WI38 (cell line): Measurements from ENCODE around the gene TP53I13.
A peak's percentile ranks its signal among the peaks of the same experiment; 100 is the strongest.

Experiments
- H3K4me3 ChIP-seq: 2 replicates; pipeline ENCODE4 v1.5.1; 2011; ENCODE audit warnings: low read depth, mild to moderate bottlenecking, control low read depth, low read length
- CTCF ChIP-seq: IDR thresholded peaks from 2 replicates; pipeline ENCODE4 v1.5.1; 2012; ENCODE audit warnings: low read depth, mild to moderate bottlenecking, control low read depth, low read length

TP53I13 gene

GRCh38 chr17:29588562-29589411 lies 20.3 kb downstream of the TP53I13 start:
- no peak for TF ChIP-seq CTCF
- peak overlapping the region; percentile 84 for H3K4me3 ChIP-seq

GRCh38 chr17:29589524-29590410 lies 21.3 kb downstream of the TP53I13 start, which contains the start of gene GIT1:
TSS of gene GIT1 (minus strand) at chr17:29589648. CDS start at chr17:29589378, 270 bp downstream.
- H3K4me3 ChIP-seq = peak within 1 kb of the TSS; percentile 84
- no peak for TF ChIP-seq CTCF

GRCh38 chr17:29590411-29591145 lies 22.1 kb downstream of the TP53I13 start:
- TF ChIP-seq CTCF = no peak
- peak overlapping the region; percentile 57 for H3K4me3 ChIP-seq

GRCh38 chr17:29591146-29591736 lies 22.7 kb downstream of the TP53I13 start:
- no peak for TF ChIP-seq CTCF
- peak overlapping the region; percentile 31; the same call in 1 of the 2 replicates for H3K4me3 ChIP-seq

- TF ChIP-seq CTCF = peak; percentile 97
- H3K4me3 ChIP-seq = no peak overlapping the region; the same call in 1 of the 2 replicates
Measured at GRCh38 chr17:29591737-29592608, 23.5 kb downstream of the TP53I13 start.
